WERI-Rb-1 (cell line): ENCODE measurements around the gene ADCY10.

ENCODE experiments used
- DNase-seq: peaks from one replicate; pipeline ENCODE4 v3.0.0-alpha.2; 2020
- H3K27ac ChIP-seq: fragments of 250-450 bp; sonication (Bioruptor Pico); 2 replicates; pipeline ENCODE4 v1.5.1; 2020; ENCODE audit warnings: mild to moderate bottlenecking, moderate library complexity
- H3K27me3 ChIP-seq: fragments of 250-450 bp; sonication (Bioruptor Pico); 2 replicates; pipeline ENCODE4 v1.5.1; 2021; ENCODE audit warnings: mild to moderate bottlenecking, low read depth, moderate library complexity; ENCODE audit not compliant: insufficient read depth, severe bottlenecking
- H3K36me3 ChIP-seq: fragments of 250-450 bp; sonication (Bioruptor Pico); 2 replicates; pipeline ENCODE4 v1.5.1; 2020; ENCODE audit warnings: mild to moderate bottlenecking, moderate library complexity
- H3K4me3 ChIP-seq: 2 replicates; pipeline ENCODE4 v1.5.1; 2011; ENCODE audit warnings: low read depth, mild to moderate bottlenecking, control low read depth, low read length
- H3K9me3 ChIP-seq: fragments of 250-450 bp; sonication (Bioruptor Pico); 2 replicates; pipeline ENCODE4 v1.5.1; 2021; ENCODE audit warnings: mild to moderate bottlenecking, moderate library complexity; ENCODE audit not compliant: severe bottlenecking
- CTCF ChIP-seq: IDR thresholded peaks from 2 replicates; pipeline ENCODE4 v1.5.1; 2011; ENCODE audit warnings: low read depth, mild to moderate bottlenecking, control low read depth, inconsistent platforms, low read length

Gene ADCY10

GRCh38 chr1:167762061-167762746, 151.7 kb downstream of the ADCY10 start:
- no peaks in the 10 kb centered on the region for H3K27me3 ChIP-seq
- H3K4me3 ChIP-seq = no peak overlapping the region
- TF ChIP-seq CTCF = no peak
- H3K27ac ChIP-seq = no peak overlapping the region
- H3K36me3 ChIP-seq = peaks cover 3% of the 10 kb centered on the region; the same call in 1 of the 2 replicates
- no peak for DNase-seq
- no peaks in the 10 kb centered on the region for H3K9me3 ChIP-seq

- no peak for DNase-seq
- no peak overlapping the region for H3K4me3 ChIP-seq
- no peak for TF ChIP-seq CTCF
- no peaks in the 10 kb centered on the region for H3K27me3 ChIP-seq
- H3K27ac ChIP-seq = no peak overlapping the region
- H3K36me3 ChIP-seq = no peaks in the 10 kb centered on the region
- no peaks in the 10 kb centered on the region for H3K9me3 ChIP-seq
Measured at GRCh38 chr1:167761400-167761799, 152.5 kb downstream of the ADCY10 start.
